Measurements from ENCODE around the gene SUMO4. TPM values are rescaled to one million over a fixed set of nuclear protein-coding genes. Genes with fewer than 3 reads are reported as not detected.

Gene SUMO4
- total and polyA plus RNA-seq, 10 of the 15 experiments (the other 5 are each of a cell fraction or from before 2014, with no cell fraction given) = 0.07 to 5.3 (median 1.0) TPM; not detected in 1

DNA sequence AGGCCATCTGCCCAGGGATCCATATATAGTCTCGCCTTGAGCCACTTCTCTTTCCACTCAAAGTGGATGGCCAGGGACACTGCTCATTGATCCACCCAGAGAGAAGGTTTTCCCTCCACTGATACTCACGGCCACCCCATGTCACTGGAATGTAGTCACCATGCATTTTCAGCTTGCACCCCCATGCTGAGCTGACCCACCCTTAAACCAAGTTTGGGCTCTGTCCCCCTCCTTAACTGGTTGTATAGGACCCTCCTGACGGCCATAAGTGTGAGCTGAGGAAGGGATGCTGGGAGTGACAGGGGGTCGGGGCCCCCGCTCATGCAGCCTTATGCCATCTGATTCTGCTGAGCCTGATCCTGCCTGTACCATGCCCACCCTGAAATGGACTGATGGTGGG lies 25.7 kb downstream of the SUMO4 start:
- FAIRE-seq (no peak), ATAC-seq (no peak), DNase-seq (ENCODE audit: low read depth, low spot score) (no peak)
- BruUV-seq (replicated peaks) = no TSS peak
- in situ Hi-C loops (cut with MboI) = loop anchor here (5.0 to 25.0 kb wide), 4 partner anchors 343 to 853 kb away; no protein-coding TSS in a partner anchor
- Histone ChIP-seq H3K4me1 (ENCODE audit: control insufficient read depth, insufficient read depth, low read length) (no peaks in the 10 kb centered on the region), H2AFZ (ENCODE audit: control insufficient read depth, low read depth, low read length) (no peak overlapping the region), H3K4me2 (ENCODE audit: control insufficient read depth, insufficient read depth) (no peak overlapping the region), H3K27ac (ENCODE audit: control insufficient read depth, insufficient read depth) (no peak overlapping the region), H3K36me3 (ENCODE audit: control insufficient read depth in 2 of 2, insufficient read depth in 2 of 2, low read length in 1 of 2) (no peaks in the 10 kb centered on the region), H3K79me2 (ENCODE audit: control insufficient read depth, insufficient read depth, low read length) (no peaks in the 10 kb centered on the region), H3K9ac (ENCODE audit: control insufficient read depth, insufficient read depth, low read length) (no peak overlapping the region), H4K20me1 (ENCODE audit: control insufficient read depth, insufficient read depth) (no peaks in the 10 kb centered on the region), H3K4me3 (no peak overlapping the region), H3K9me3 (replicated peaks; ENCODE audit: control insufficient read depth, insufficient read depth, low read length) (no peaks in the 10 kb centered on the region), H3K27me3 (replicated peaks in 1 of 2; ENCODE audit: control insufficient read depth in 2 of 2, insufficient read depth in 2 of 2, low read length in 1 of 2) (no peaks in the 10 kb centered on the region; a peak in 1 of 4 replicates)
- TF ChIP-seq CREB1 (IDR thresholded peaks at IDR 0.05; ENCODE audit: low read depth) (no peak), ZBTB40 (IDR thresholded peaks at IDR 0.05; ENCODE audit: borderline replicate concordance) (no peak)
- TF ChIP-seq, protein P1, sequence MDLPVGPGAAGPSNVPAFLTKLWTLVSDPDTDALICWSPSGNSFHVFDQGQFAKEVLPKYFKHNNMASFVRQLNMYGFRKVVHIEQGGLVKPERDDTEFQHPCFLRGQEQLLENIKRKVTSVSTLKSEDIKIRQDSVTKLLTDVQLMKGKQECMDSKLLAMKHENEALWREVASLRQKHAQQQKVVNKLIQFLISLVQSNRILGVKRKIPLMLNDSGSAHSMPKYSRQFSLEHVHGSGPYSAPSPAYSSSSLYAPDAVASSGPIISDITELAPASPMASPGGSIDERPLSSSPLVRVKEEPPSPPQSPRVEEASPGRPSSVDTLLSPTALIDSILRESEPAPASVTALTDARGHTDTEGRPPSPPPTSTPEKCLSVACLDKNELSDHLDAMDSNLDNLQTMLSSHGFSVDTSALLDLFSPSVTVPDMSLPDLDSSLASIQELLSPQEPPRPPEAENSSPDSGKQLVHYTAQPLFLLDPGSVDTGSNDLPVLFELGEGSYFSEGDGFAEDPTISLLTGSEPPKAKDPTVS (IDR thresholded peaks at IDR 0.05; ENCODE audit: low read depth, low read length) = no peak
- ChIA-PET POLR2A (no interaction called here), SMC1A (ENCODE audit: uncharacterized antibody, unreplicated experiment) (interaction anchor here (0.9 to 1.6 kb wide), 2 partner anchors 82 to 350 kb away, joined by 3 read pairs; no protein-coding TSS in a partner anchor), RAD21 (ENCODE audit: unreplicated experiment) (interaction anchor here (0.5 to 1.4 kb wide), 5 partner anchors 213 to 391 kb away, joined by 3 to 4 read pairs (median 3); no protein-coding TSS in a partner anchor), CTCF (interaction anchor here (0.9 to 3.3 kb wide), 7 partner anchors 60 to 399 kb away, joined by 3 to 14 read pairs (median 5); no protein-coding TSS in a partner anchor)
- WGBS (ENCODE audit: insufficient coverage, insufficient replicate concordance, low lambda C conversion rate, missing lambda C conversion rate) = 38% methylated on average over 5 of the region's 5 CpGs
- intact Hi-C loops (cut with micrococcal nuclease; ENCODE audit: unreplicated experiment) = no loop called here
